ENCODE measurements around the gene CTPS2.

CTPS2 gene

DNA sequence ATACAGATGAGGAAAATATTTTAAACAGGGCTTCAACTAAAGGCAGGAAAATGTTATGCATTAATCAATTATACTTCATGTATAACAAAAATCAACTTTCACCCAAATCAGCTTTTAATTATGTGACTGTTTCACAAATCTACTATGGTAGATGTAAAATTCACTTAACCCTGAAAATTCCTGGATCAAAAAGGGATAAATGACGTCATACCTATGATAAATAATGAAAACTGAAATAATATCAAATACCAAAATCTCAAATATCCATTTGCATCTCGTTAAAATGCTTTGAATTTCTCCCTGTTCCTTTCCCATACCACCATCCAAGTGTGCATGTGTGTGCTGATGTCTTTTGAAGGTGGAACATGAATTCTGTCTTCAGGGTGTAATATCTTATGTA is 51.0 kb downstream of the CTPS2 start:
- no peak for DNase-seq (ENCODE audit: low spot score)
- Histone ChIP-seq H2AK5ac (ENCODE audit: low read depth, low read length) (no peak overlapping the region), H2BK15ac (ENCODE audit: low read length) (no peak overlapping the region), H4K91ac (ENCODE audit: low read depth, low read length, poor library complexity) (no peak overlapping the region), H3K4ac (ENCODE audit: low read length) (no peak overlapping the region), H2BK120ac (ENCODE audit: low read depth, low read length) (no peak overlapping the region), H3K36me3 (replicated peaks in 1 of 2; ENCODE audit: control insufficient read depth in 2 of 2, insufficient read depth in 2 of 2, low read length in 2 of 2) (peaks cover 2 to 60% of the 10 kb centered on the region in 2 donors), H3K23ac (ENCODE audit: low read depth, low read length, poor library complexity) (no peak overlapping the region), H2BK5ac (ENCODE audit: low read length) (no peak overlapping the region), H4K8ac (ENCODE audit: low read depth, low read length) (no peak overlapping the region), H2AFZ (ENCODE audit: low read length) (no peak overlapping the region), H3K79me1 (ENCODE audit: low read depth, low read length) (no peaks in the 10 kb centered on the region), H3K27me3 (ENCODE audit: control insufficient read depth in 3 of 3, insufficient read depth in 3 of 3, low read depth in 1 of 3, low read length in 3 of 3) (no peaks in the 10 kb centered on the region), H3K9ac (ENCODE audit: low read depth, low read length, poor library complexity) (no peak overlapping the region), H3K27ac (replicated peaks; ENCODE audit: low read length) (no peak overlapping the region), H3K4me2 (ENCODE audit: insufficient read depth, low read length, poor library complexity, severe bottlenecking) (no peak overlapping the region), H3K4me1 (ENCODE audit: control insufficient read depth in 2 of 2, insufficient read depth in 1 of 2, low read depth in 1 of 2, low read length in 2 of 2) (no peaks in the 10 kb centered on the region), H2BK12ac (ENCODE audit: low read length) (no peak overlapping the region), H3K14ac (ENCODE audit: low read length) (no peak overlapping the region), H3K4me3 (ENCODE audit: low read length in 2 of 2) (no peak overlapping the region), H3K18ac (ENCODE audit: low read length) (no peak overlapping the region), H3K9me3 (replicated peaks in 1 of 2; ENCODE audit: control insufficient read depth in 2 of 2, insufficient read depth in 1 of 2, low read depth in 1 of 2, low read length in 2 of 2) (no peaks in the 10 kb centered on the region)
- WGBS, 2 donors (ENCODE audit: extremely low coverage in 2 of 2, insufficient read length in 2 of 2, insufficient replicate concordance in 1 of 2) = no CpG with 5 or more reads among the region's 2 CpGs

DNA sequence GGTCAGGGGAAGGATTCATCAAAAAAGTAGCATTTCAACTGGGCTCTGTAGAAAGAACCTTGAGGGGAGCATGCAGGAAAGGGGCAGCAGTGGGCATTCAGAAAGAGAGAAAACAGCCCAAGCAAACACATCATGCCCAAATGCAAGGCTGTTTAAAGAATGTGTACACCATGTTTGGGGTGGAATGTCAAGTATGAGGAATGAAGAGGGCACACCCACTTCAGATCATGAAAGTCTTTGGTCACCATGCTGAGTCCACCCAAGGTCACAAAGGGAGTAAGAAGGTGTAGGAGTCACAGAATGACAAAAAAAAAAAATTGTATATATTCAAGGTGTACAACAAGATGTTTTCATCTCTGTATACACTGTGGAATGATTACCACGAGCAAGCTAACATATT is 53.1 kb downstream of the CTPS2 start:
- H2BK12ac ChIP-seq (ENCODE audit: low read length) = no peak overlapping the region
- no peak overlapping the region for H4K91ac ChIP-seq (ENCODE audit: low read depth, low read length, poor library complexity)
- no peak overlapping the region for H3K27ac ChIP-seq (replicated peaks; ENCODE audit: low read length)

GRCh38 chrX:16658284-16658683 is 54.2 kb downstream of the CTPS2 start:
- Histone ChIP-seq H3K27ac (replicated peaks; ENCODE audit: low read length) (no peak overlapping the region), H2AK5ac (ENCODE audit: low read depth, low read length) (no peak overlapping the region), H3K23ac (ENCODE audit: low read depth, low read length, poor library complexity) (no peak overlapping the region), H3K18ac (ENCODE audit: low read length) (no peak overlapping the region), H4K91ac (ENCODE audit: low read depth, low read length, poor library complexity) (no peak overlapping the region), H3K79me1 (ENCODE audit: low read depth, low read length) (no peaks in the 10 kb centered on the region), H3K4me3 (ENCODE audit: low read length in 2 of 2) (no peak overlapping the region), H2BK12ac (ENCODE audit: low read length) (no peak overlapping the region), H2BK5ac (ENCODE audit: low read length) (no peak overlapping the region), H3K36me3 (replicated peaks in 1 of 2; ENCODE audit: control insufficient read depth in 2 of 2, insufficient read depth in 2 of 2, low read length in 2 of 2) (peaks cover 0 to 38% of the 10 kb centered on the region in 2 donors), H3K14ac (ENCODE audit: low read length) (no peak overlapping the region), H4K8ac (ENCODE audit: low read depth, low read length) (no peak overlapping the region), H2BK120ac (ENCODE audit: low read depth, low read length) (no peak overlapping the region), H3K4me2 (ENCODE audit: insufficient read depth, low read length, poor library complexity, severe bottlenecking) (no peak overlapping the region), H2BK15ac (ENCODE audit: low read length) (no peak overlapping the region), H3K9me3 (replicated peaks in 1 of 2; ENCODE audit: control insufficient read depth in 2 of 2, insufficient read depth in 1 of 2, low read depth in 1 of 2, low read length in 2 of 2) (no peaks in the 10 kb centered on the region), H2AFZ (ENCODE audit: low read length) (no peak overlapping the region), H3K4ac (ENCODE audit: low read length) (no peak overlapping the region), H3K9ac (ENCODE audit: low read depth, low read length, poor library complexity) (no peak overlapping the region), H3K4me1 (ENCODE audit: control insufficient read depth in 2 of 2, insufficient read depth in 1 of 2, low read depth in 1 of 2, low read length in 2 of 2) (no peaks in the 10 kb centered on the region), H3K27me3 (ENCODE audit: control insufficient read depth in 3 of 3, insufficient read depth in 3 of 3, low read depth in 1 of 3, low read length in 3 of 3) (no peaks in the 10 kb centered on the region)
- no peak for DNase-seq (ENCODE audit: low spot score)
- WGBS, 2 donors (ENCODE audit: extremely low coverage in 2 of 2, insufficient read length in 2 of 2, insufficient replicate concordance in 1 of 2) = no CpG with 5 or more reads among the region's 2 CpGs

More for the DNA sequence above, 53.1 kb downstream of the CTPS2 start:
- Histone ChIP-seq H4K8ac (ENCODE audit: low read depth, low read length) (no peak overlapping the region), H3K36me3 (replicated peaks in 1 of 2; ENCODE audit: control insufficient read depth in 2 of 2, insufficient read depth in 2 of 2, low read length in 2 of 2) (peaks cover 0 to 44% of the 10 kb centered on the region in 2 donors), H2AK5ac (ENCODE audit: low read depth, low read length) (no peak overlapping the region), H3K4ac (ENCODE audit: low read length) (no peak overlapping the region), H3K4me1 (ENCODE audit: control insufficient read depth in 2 of 2, insufficient read depth in 1 of 2, low read depth in 1 of 2, low read length in 2 of 2) (no peaks in the 10 kb centered on the region), H3K9me3 (replicated peaks in 1 of 2; ENCODE audit: control insufficient read depth in 2 of 2, insufficient read depth in 1 of 2, low read depth in 1 of 2, low read length in 2 of 2) (no peaks in the 10 kb centered on the region), H2BK120ac (ENCODE audit: low read depth, low read length) (no peak overlapping the region), H3K4me3 (ENCODE audit: low read length in 2 of 2) (no peak overlapping the region), H2BK15ac (ENCODE audit: low read length) (no peak overlapping the region), H3K23ac (ENCODE audit: low read depth, low read length, poor library complexity) (no peak overlapping the region), H3K27me3 (ENCODE audit: control insufficient read depth in 3 of 3, insufficient read depth in 3 of 3, low read depth in 1 of 3, low read length in 3 of 3) (no peaks in the 10 kb centered on the region), H3K4me2 (ENCODE audit: insufficient read depth, low read length, poor library complexity, severe bottlenecking) (no peak overlapping the region), H2BK5ac (ENCODE audit: low read length) (no peak overlapping the region), H3K79me1 (ENCODE audit: low read depth, low read length) (no peaks in the 10 kb centered on the region), H3K9ac (ENCODE audit: low read depth, low read length, poor library complexity) (no peak overlapping the region), H3K18ac (ENCODE audit: low read length) (no peak overlapping the region), H3K14ac (ENCODE audit: low read length) (no peak overlapping the region), H2AFZ (ENCODE audit: low read length) (no peak overlapping the region)
- no CpG with 5 or more reads among the region's 1 CpG for WGBS, 2 donors (ENCODE audit: extremely low coverage in 2 of 2, insufficient read length in 2 of 2, insufficient replicate concordance in 1 of 2)
- DNase-seq (ENCODE audit: low spot score) = no peak

GRCh38 chrX:16654093-16654492 is 58.4 kb downstream of the CTPS2 start:
- Histone ChIP-seq H3K4ac (ENCODE audit: low read length) (no peak overlapping the region), H3K23ac (ENCODE audit: low read depth, low read length, poor library complexity) (no peak overlapping the region), H2BK12ac (ENCODE audit: low read length) (no peak overlapping the region), H3K9ac (ENCODE audit: low read depth, low read length, poor library complexity) (no peak overlapping the region), H3K27me3 (ENCODE audit: control insufficient read depth in 3 of 3, insufficient read depth in 3 of 3, low read depth in 1 of 3, low read length in 3 of 3) (no peaks in the 10 kb centered on the region), H3K4me2 (ENCODE audit: insufficient read depth, low read length, poor library complexity, severe bottlenecking) (no peak overlapping the region), H3K4me1 (ENCODE audit: control insufficient read depth in 2 of 2, insufficient read depth in 1 of 2, low read depth in 1 of 2, low read length in 2 of 2) (no peaks in the 10 kb centered on the region), H2AK5ac (ENCODE audit: low read depth, low read length) (no peak overlapping the region), H2BK15ac (ENCODE audit: low read length) (no peak overlapping the region), H4K8ac (ENCODE audit: low read depth, low read length) (no peak overlapping the region), H2BK5ac (ENCODE audit: low read length) (no peak overlapping the region), H2AFZ (ENCODE audit: low read length) (no peak overlapping the region), H3K18ac (ENCODE audit: low read length) (no peak overlapping the region), H3K4me3 (ENCODE audit: low read length in 2 of 2) (no peak overlapping the region), H3K36me3 (replicated peaks in 1 of 2; ENCODE audit: control insufficient read depth in 2 of 2, insufficient read depth in 2 of 2, low read length in 2 of 2) (peaks cover 0 to 29% of the 10 kb centered on the region in 2 donors), H3K27ac (replicated peaks; ENCODE audit: low read length) (no peak overlapping the region), H2BK120ac (ENCODE audit: low read depth, low read length) (no peak overlapping the region), H4K91ac (ENCODE audit: low read depth, low read length, poor library complexity) (no peak overlapping the region), H3K9me3 (replicated peaks in 1 of 2; ENCODE audit: control insufficient read depth in 2 of 2, insufficient read depth in 1 of 2, low read depth in 1 of 2, low read length in 2 of 2) (no peaks in the 10 kb centered on the region), H3K14ac (ENCODE audit: low read length) (no peak overlapping the region), H3K79me1 (ENCODE audit: low read depth, low read length) (no peaks in the 10 kb centered on the region)
- no peak for DNase-seq (ENCODE audit: low spot score)
- WGBS, 2 donors (ENCODE audit: extremely low coverage in 2 of 2, insufficient read length in 2 of 2, insufficient replicate concordance in 1 of 2) = no CpG with 5 or more reads among the region's 3 CpGs

Data from neuronal stem cell (in vitro differentiated cells).